Endodermal cell (in vitro differentiated cells): Measurements from ENCODE around the gene FARSA. TPM values are rescaled to one million over a fixed set of nuclear protein-coding genes. Genes with fewer than 3 reads are reported as not detected.

Experiments used
- DNase-seq: peaks from one replicate; pipeline ENCODE4 v3.0.0-alpha.2; 2017
- H3K27ac ChIP-seq: 2 replicates; pipeline ENCODE4 v1.5.1; 2013; ENCODE audit warnings: mild to moderate bottlenecking, low read depth, low read length, moderate library complexity
- H3K27me3 ChIP-seq: 2 replicates; pipeline ENCODE4 v1.6.1; 2013; ENCODE audit warnings: mild to moderate bottlenecking, low read length, moderate library complexity; ENCODE audit not compliant: insufficient read depth, control insufficient read depth, poor library complexity, severe bottlenecking
- H3K36me3 ChIP-seq: 2 replicates; pipeline ENCODE4 v1.7.0; 2013; ENCODE audit warnings: mild to moderate bottlenecking, low read length, moderate library complexity; ENCODE audit not compliant: control insufficient read depth, insufficient read depth
- H3K4me1 ChIP-seq: one replicate; pipeline ENCODE4 v1.7.0; 2013; ENCODE audit warnings: low read length; ENCODE audit not compliant: control insufficient read depth, insufficient read depth
- H3K4me3 ChIP-seq: 2 replicates; pipeline ENCODE4 v1.5.1; 2013; ENCODE audit warnings: mild to moderate bottlenecking, low read length, moderate library complexity
- H3K9ac ChIP-seq: 2 replicates; pipeline ENCODE4 v1.6.1; 2013; ENCODE audit warnings: mild to moderate bottlenecking, low read length, moderate library complexity; ENCODE audit not compliant: poor library complexity, severe bottlenecking; ENCODE audit errors: extremely low read depth
- H3K9me3 ChIP-seq: 2 replicates; pipeline ENCODE4 v1.6.1; 2013; ENCODE audit warnings: mild to moderate bottlenecking, low read length, moderate library complexity; ENCODE audit not compliant: control insufficient read depth
- H3K27ac Mint-ChIP-seq: 2 replicates; pipeline ENCODE4 v1.8.0; 2020; ENCODE audit warnings: mixed read lengths
- H3K27me3 Mint-ChIP-seq: 2 replicates; pipeline ENCODE4 v1.8.0; 2021; ENCODE audit warnings: mild to moderate bottlenecking, mixed read lengths; ENCODE audit not compliant: insufficient read depth
- H3K36me3 Mint-ChIP-seq: 2 replicates; pipeline ENCODE4 v1.8.0; 2020; ENCODE audit warnings: low read depth, mixed read lengths
- H3K4me1 Mint-ChIP-seq: 2 replicates; pipeline ENCODE4 v1.8.0; 2020; ENCODE audit warnings: mixed read lengths
- H3K4me3 Mint-ChIP-seq: 2 replicates; pipeline ENCODE4 v1.8.0; 2020; ENCODE audit warnings: mild to moderate bottlenecking, moderate library complexity, mixed read lengths
- H3K9me3 Mint-ChIP-seq: 2 replicates; pipeline ENCODE4 v1.8.0; 2020; ENCODE audit warnings: mild to moderate bottlenecking, mixed read lengths
- CTCF ChIP-seq: fragments of 200-600 bp; sonication (generic); conservative IDR thresholded peaks from 2 replicates; pipeline ENCODE4 v1.5.0; 2021; ENCODE audit warnings: antibody characterized with exemption, mild to moderate bottlenecking
- WGBS, 2 experiments: methylation state at CpG; one replicate each; pipeline versions ENCODE4 v1.1.5 to v1.1.7; 2013; ENCODE audit warnings: missing lambda C conversion rate in 2 of 2, mixed read lengths in 1 of 2; ENCODE audit not compliant: insufficient coverage in 1 of 2, insufficient read length in 1 of 2; 5-methylcytosine and 5-hydroxymethylcytosine counted together
- total RNA-seq, 2 donors: library from RNA; stranded (reverse); fragmentation: NEBNext Ultra II Directional in 1 of 2; extraction: Animal tissue kit (Norgen Biotek cat#: 25700) in 1 of 2; gene quantifications; 2 replicates in 1 of 2; 3 replicates in 1 of 2; pipeline ENCODE4 v1.2.1, GENCODE V29; 2021

Gene FARSA
- total RNA-seq, 2 donors from 2014 or later, result 65.1 to 70.8 TPM

GRCh38 chr19:12913851-12914690 is 19.4 kb downstream of the FARSA start:
- Mint-ChIP-seq H3K27ac (peak overlapping the region; percentile 97), H3K4me1 (peaks cover 22% of the 10 kb centered on the region), H3K36me3 (no peaks in the 10 kb centered on the region), H3K27me3 (peaks cover 12% of the 10 kb centered on the region), H3K9me3 (peaks cover 7% of the 10 kb centered on the region), H3K4me3 (peak overlapping the region; percentile 45)
- TF ChIP-seq CTCF, result no peak
- Histone ChIP-seq H3K4me1 (peaks cover 6% of the 10 kb centered on the region), H3K9ac (no peak overlapping the region), H3K27ac (no peak overlapping the region), H3K9me3 (no peaks in the 10 kb centered on the region), H3K27me3 (no peaks in the 10 kb centered on the region), H3K36me3 (no peaks in the 10 kb centered on the region), H3K4me3 (no peak overlapping the region)
- DNase-seq, result peak; percentile 64
- WGBS, 2 experiments, result 87 to 96% methylated on average over 9 to 11 of the region's 12 CpGs

GRCh38 chr19:12913011-12913561 is 20.4 kb downstream of the FARSA start:
- Mint-ChIP-seq H3K4me3 (peak overlapping the region; percentile 45), H3K9me3 (no peaks in the 10 kb centered on the region), H3K27ac (peak overlapping the region; percentile 97), H3K4me1 (peaks cover 22% of the 10 kb centered on the region), H3K27me3 (peaks cover 3% of the 10 kb centered on the region), H3K36me3 (no peaks in the 10 kb centered on the region)
- Histone ChIP-seq H3K27ac (peak overlapping the region; percentile 61), H3K27me3 (no peaks in the 10 kb centered on the region), H3K4me1 (peaks cover 6% of the 10 kb centered on the region), H3K9ac (no peak overlapping the region), H3K9me3 (no peaks in the 10 kb centered on the region), H3K4me3 (no peak overlapping the region), H3K36me3 (no peaks in the 10 kb centered on the region)
- TF ChIP-seq CTCF, result no peak
- WGBS, 2 experiments, result 66 to 73% methylated on average over 19 to 22 of the region's 22 CpGs
- peak; percentile 92 for DNase-seq

- Mint-ChIP-seq H3K9me3 (no peaks in the 10 kb centered on the region), H3K4me3 (no peak overlapping the region), H3K36me3 (no peaks in the 10 kb centered on the region), H3K27me3 (no peaks in the 10 kb centered on the region), H3K27ac (peak overlapping the region; percentile 97), H3K4me1 (peaks cover 22% of the 10 kb centered on the region)
- no peak overlapping the region for H3K9ac ChIP-seq
- TF ChIP-seq CTCF, result no peak
- peaks cover 6% of the 10 kb centered on the region for H3K4me1 ChIP-seq
- no peak for DNase-seq
- no peaks in the 10 kb centered on the region for H3K9me3 ChIP-seq
- WGBS, 2 experiments, result 69 to 79% methylated on average over 4 of the region's 4 CpGs
- no peaks in the 10 kb centered on the region for H3K27me3 ChIP-seq
- H3K4me3 ChIP-seq, result no peak overlapping the region
- H3K36me3 ChIP-seq, result no peaks in the 10 kb centered on the region
- H3K27ac ChIP-seq, result peak overlapping the region; percentile 61
Measured at GRCh38 chr19:12912571-12912970, 20.9 kb downstream of the FARSA start.
